NCI-H345 treated with DMSO at 0.1 percent for 48 hours (cell line): Measurements from ENCODE around the gene ITGB7.
A peak's percentile ranks its signal among the peaks of the same experiment; 100 is the strongest.

Experiments
- DNase-seq: peaks from one replicate; lab custom pipeline; 2025; ENCODE audit not compliant: unreplicated experiment; lab: John Stamatoyannopoulos, UW

The ITGB7 gene, protein sequence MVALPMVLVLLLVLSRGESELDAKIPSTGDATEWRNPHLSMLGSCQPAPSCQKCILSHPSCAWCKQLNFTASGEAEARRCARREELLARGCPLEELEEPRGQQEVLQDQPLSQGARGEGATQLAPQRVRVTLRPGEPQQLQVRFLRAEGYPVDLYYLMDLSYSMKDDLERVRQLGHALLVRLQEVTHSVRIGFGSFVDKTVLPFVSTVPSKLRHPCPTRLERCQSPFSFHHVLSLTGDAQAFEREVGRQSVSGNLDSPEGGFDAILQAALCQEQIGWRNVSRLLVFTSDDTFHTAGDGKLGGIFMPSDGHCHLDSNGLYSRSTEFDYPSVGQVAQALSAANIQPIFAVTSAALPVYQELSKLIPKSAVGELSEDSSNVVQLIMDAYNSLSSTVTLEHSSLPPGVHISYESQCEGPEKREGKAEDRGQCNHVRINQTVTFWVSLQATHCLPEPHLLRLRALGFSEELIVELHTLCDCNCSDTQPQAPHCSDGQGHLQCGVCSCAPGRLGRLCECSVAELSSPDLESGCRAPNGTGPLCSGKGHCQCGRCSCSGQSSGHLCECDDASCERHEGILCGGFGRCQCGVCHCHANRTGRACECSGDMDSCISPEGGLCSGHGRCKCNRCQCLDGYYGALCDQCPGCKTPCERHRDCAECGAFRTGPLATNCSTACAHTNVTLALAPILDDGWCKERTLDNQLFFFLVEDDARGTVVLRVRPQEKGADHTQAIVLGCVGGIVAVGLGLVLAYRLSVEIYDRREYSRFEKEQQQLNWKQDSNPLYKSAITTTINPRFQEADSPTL

DNA sequence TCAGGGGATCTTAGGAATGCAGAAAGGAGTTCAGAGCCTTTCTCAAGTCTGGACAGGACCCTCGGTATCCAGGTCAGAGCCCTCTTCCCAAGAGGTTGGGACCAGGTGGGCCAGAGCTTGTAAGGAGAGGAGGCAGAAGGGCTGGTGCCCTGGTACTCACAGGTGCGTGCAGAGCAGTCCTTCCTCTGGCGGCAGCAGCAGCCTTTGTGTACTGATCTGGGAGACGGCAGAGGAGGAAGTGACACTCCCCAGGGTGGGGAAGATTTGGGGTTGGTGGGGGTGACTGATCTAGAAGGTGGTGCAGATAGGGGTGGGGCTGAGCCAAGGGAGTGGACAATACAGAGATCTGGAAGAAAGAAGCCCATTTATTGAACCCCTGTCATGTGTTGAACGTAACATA is at the start of gene ITGB7:
ITGB7 (minus strand) TSS at position 210 of the 400 bp plus-strand sequence. CDS start 6,808 bp downstream, outside the sequence.
- no peak for DNase-seq

DNA sequence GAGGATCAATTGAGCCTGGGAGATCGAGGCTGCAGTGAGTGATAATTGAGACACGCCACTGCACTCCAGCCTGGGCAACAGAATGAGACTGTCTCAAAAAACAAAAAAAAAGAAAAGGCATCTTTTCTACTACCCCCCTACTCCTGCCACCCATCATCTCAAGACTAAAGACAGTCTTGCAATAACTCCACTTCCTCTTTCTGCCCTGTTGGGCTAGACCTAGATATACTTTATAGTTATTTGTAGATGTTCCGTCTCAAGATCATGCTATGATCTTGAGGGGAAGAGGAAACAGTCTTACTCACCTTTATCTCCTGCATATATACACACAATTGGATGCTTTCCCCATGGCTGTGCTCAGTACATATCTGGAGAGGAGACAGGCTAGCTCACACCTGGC is 48.9 kb upstream of the ITGB7 start:
- DNase-seq, result no peak

DNA sequence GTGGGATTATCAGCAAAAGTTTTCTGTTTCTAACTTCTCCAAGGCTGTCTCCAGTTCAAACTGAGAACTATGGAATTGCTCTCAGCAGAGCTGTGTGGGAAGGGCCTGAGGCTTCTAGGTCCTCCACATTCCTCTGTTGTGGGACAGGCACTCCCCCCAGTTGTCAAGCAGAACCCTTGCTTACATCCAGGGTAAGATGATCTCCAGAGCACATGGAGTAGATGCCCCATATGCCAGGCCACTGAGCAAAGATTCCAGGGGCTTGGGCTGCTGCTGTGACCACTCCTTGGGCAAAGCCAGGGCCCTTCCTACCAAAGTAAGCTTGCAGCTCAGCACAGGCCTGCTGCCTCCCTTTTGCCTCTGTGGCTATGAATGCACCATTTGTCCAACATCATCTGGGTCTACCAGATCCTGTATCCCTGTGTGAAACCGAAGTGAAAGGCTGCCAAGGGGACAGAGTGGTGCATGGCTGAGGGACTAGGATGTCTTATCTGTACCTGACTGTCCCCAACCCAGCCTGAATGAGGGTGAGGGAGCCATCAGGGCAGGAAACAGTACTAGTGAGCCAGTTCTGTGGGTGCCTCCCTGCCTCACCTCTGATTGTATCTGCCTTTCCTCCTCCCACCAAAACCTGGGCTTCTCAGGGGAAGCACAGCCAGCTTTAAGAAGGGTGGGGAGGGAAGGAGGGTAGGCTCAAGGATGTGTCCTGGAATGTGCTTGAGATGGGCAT is 47.9 kb upstream of the ITGB7 start:
- no peak for DNase-seq

DNA sequence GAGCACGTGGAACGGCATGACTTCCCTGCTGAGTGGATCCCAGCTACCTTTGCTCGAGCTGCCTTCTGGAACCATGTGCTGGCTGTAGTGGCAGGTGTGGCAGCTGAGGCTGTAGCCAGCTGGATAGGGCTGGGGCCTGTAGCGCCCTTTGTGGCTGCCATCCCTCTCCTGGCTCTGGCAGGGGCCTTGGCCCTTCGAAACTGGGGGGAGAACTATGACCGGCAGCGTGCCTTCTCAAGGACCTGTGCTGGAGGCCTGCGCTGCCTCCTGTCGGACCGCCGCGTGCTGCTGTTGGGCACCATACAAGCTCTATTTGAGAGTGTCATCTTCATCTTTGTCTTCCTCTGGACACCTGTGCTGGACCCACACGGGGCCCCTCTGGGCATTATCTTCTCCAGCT is 46.2 kb upstream of the ITGB7 start:
- DNase-seq, result no peak

DNA sequence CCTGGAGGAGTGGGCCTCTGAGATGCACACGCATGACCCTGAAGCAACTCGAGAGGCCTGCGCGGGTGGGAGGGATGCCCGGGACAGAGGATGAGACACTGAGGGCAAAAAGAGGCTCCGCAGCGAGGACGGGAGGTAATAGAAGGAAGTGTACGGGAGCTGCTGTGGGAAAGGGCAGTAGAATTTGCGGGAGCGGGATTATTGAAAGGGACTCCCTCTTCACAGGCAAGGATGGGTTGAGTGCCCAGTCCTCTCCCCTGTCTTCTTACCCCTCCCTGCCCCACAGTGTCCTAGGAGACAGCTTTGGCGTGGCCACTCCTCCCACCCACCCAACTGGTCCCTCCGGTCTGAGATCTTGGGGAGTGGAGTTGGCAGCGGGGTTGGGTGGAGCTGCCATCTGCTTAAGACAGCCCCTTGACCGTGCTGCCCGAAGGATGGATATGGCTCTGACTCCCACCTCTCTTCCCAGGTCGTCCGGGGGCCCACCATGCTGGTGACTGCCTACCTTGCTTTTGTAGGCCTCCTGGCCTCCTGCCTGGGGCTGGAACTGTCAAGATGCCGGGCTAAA is 45.4 kb upstream of the ITGB7 start:
- DNase-seq, result no peak

DNA sequence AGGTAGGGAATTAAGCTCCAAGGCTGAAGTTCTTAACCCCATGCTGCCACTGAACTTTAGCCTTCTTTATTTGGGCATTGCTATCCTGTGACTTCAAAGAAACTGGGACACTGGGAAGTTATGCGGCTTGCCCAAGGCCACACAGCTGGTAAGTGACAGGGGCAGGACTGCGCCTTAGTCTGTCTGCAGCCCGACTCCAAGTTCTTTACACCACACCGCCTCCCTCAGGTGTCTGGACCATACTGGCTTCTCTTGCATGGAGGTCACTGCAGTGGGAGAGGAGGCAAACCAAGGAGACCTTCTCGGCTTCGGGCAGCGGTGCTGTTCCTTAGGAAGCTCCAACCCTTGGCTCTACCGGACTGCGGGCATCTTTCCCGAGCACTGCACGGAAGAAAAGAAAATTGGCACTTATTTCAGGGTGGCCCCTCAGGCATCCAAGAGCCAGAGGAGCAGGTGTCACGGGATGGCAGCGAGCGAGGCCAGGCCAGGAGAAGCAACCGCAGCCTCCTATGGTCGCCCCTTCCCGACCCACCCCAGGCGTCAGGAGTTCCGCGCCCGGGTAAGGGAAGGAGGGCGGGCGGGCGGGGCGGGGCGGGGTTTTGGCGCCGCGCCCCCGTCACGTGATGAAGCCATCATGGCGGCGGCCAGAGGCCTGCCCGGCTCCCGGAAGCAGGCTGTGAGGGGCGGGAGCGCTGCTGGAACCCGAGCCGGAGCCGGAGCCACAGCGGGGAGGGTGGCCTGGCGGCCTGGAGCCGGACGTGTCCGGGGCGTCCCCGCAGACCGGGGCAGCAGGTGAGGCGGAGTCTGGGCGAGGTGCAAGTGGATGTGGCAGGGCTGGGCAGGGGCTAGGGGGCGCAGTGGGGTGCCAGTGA is 44.7 kb upstream of the ITGB7 start:
- peak; percentile 35 for DNase-seq

DNA sequence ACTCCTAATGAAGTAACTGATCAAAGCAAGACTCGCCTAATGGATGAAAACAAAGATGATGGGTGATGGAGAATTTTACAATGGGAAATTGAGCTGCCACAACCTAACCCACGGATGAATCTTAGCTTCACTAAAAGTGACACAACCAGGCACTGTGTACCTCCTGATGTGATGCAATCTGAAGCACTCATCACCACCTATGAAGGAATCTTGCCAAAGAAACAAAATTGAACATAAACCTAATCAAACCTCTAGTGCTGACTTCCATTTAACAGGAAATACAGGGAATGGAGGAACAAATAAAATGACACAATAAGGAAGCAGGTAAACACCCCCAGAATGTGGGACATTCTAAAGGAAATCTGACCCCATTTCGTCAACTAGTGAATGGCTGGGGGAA is 38.2 kb upstream of the ITGB7 start:
- DNase-seq, result no peak

DNA sequence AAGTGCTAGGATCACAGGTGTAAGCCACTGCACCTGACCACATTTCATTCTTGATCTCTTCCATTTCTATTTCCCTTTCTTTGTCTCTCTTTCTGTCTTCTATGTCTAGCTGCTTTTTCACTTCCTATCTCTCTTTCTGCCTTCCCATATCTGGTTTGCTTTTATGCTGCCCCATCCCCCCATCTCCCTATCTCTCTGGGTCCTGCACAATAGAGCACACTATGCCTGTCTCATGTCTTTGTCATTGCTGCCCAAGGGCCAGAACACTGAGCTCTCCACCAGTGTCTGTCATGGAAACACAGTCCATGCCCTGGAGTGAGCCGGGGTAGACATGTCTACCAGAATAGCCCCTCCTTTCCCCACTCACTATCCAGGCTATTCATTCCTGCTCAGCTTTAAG is 37.3 kb upstream of the ITGB7 start:
- DNase-seq, result no peak

DNA sequence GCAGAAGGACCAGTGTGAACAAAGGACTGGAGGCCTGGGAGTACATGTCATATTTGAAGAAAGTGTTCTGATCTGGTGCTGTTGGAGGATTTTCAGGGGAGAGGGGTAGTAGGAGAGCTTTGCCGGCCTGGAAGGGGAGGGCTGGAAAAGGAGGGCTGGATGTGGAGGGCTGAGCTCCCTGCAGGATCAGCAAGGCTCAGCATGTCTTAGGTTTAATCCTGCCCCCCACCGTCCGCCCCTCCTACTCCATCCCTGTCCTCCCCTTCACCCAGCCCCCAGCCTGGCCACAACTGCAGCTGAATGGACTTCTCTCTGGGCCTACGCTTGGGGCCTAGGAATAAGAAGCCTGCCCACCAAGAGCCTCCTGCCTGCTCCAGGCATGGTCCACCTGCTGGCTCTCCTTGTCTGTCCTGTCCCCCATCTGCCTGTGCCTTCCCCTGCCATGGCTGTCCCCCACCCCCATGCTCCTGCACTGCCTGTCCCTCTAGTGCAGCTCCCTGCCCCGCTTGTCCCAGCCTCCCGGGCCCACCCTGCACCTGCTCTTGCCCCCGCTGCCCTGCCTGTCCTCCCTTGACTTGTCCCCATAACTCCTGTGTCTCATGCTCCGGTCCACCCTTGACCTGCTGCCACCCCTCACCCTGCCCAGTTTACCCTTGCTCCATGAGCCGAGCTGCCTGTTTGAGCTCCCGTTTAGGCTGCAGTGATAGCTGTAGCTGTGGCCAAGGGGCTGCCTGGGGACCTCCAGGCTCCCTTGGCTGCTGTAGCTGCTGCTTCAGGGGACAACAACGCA is 34.8 kb upstream of the ITGB7 start:
- DNase-seq, result no peak

DNA sequence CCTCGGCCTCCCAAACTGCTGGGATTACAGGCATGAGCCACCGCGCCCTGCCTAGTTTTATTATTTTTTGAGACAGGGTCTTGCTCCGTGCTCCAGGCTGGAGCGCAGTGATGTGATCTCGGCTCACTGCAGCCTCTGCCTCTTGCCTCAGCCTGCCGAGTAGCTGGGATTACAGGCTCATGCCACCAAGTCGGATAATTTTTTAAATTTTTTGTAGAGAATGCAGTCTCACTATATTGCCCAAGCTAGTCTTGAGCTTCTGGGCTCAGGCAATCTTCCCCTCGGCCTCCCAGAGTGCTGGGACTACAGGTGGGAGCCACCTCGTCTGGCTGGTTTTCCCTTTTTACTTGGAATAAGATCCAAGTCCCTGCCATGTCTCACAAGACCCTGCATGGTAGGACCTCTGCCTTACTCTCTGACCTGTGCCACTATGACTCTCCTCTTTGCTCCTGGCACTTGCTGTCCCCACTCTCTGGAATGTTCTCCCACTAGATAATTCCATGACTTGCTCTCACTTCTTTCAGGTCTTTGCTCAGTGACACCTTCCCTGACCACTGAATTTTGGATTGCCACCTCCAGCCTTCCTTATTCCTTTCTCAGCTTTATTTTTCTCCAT is 32.7 kb upstream of the ITGB7 start:
- no peak for DNase-seq

DNA sequence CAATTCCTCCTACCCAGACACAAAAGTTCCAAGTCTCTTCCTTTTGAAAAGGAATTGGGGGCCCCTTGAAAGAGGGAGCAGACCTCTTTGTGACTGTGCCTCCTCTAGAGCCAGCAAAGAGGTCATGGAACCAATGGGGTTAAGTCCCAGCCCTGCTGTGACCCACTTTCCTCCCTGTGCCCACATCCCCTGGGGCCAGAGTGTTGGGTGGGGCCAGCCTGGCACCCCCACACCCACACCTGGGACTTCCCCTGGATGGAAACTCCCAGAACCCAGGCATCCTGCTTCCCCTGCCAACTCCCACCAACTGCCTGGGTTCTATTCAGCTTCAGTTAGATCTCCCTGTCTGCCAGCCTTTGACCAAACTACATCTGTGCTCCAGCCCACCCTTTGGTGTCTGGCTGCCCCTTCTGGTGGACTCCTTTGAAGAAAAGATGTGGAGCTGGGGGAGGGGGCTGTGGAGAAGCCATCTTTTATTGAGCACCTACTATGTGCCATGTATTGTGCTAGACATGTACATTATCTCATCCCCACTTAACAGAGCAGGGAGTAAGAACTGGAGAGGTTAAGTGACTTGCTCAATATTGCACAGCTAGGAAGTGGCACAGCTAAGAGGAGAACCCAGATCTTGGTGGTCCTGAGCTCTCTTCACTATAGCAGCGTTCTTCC is 29.5 kb upstream of the ITGB7 start:
- no peak for DNase-seq

DNA sequence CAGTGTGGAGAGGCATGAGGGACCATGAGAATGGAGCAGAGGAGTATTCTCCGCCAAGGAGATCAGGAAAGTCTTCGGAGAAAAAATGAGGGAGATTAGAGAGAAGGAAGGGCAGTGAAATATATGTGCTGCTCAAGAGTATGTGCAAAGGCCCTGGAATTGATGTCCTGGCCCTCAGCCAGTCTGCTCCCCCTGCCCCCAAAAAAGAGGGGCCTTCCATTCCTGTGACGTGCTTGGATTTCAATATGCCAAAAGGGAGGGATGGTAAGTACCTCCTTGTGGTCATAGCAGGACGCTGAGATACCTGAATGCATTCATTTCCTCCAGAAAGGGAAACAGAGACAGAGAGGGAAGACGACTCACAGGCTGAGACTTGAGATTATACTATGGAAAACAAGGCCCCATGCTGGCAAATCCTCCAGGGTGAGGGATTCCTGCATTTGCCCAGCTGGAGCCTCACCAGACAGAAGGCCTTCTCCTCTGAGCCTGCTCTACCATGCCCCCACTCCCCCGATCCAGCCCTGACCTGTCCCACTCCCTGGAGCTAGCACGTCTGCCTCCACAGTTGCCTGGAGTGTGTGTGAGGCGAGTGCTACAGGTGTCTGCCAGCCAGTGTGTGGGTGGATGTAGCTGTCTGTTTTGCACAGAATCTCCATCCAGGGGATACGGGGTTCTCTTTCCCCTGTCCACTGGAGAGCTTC is 28.8 kb upstream of the ITGB7 start:
- DNase-seq, result no peak

DNA sequence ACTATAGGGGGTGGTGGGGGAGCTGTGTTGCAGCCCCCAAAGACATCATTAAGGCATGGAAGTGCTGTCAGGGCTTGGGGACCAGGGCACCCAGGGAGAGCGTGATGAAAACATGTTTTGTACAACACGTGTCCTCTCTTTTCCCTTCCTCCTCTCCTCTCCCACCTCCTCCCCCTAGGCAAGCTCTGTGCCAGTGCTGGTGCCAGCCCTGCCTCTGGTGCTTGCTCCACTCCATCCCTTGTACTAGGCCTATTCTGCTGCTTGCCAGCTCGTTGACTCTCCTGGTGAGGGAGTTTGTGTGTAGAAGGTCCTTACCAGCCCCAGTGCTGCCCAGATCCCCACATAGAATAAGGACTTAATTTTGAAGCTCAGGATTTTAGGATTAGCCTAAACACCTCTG is 28.1 kb upstream of the ITGB7 start:
- DNase-seq, result no peak

DNA sequence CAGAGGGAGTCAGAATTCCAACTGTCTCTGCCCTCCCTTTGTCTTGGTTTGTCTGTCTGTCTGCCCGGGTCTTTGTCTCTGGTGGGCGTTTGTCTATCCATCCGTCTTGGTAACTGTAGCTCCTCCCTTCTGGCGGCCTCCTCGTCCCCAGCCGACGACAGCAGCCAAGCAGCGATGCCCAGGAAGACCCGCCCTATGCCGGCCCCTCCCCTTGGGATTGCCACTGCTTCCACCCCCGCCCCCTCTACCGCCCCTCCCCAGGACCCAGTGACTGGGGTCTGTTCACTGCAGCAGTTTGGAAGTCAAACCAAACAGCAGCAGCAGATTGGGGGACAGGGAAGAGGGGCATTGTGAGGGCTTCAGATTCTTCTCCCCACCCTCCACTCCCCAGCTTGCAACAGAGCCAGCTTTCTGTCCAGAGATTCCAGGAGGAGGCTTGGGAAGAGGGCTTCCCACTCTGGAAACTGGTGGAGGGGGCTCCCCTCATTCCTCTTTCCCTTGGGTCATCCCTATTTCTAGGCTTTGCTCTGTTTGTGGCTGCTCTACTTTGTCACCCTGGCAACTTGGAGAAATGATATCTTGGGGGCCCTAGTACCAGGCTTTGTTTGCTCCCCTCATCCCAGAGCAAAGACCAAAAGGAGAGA is 27.3 kb upstream of the ITGB7 start:
- DNase-seq, result no peak

DNA sequence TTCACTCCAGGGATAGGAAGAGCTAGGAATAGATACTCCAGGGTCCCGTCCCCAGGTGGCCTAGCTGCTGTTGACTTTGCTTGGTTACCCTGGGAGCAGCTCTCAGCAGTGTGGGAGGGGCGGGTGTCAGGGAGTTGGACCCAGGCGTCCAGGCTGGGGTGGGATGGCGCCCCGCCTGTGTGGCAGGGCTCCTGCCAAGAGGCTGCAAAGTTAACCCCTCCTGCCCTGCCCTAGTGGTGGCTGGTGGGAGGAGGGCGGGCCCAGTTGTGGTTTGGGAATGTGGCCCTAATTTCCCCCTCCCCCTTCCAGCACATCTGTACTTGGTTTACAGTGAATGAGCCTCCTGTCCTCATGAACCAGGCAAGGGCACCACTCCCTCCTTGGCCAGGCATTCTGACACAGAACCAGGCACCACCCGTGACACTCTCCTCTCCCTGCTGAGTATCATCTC is 26.6 kb upstream of the ITGB7 start:
- DNase-seq, result no peak

DNA sequence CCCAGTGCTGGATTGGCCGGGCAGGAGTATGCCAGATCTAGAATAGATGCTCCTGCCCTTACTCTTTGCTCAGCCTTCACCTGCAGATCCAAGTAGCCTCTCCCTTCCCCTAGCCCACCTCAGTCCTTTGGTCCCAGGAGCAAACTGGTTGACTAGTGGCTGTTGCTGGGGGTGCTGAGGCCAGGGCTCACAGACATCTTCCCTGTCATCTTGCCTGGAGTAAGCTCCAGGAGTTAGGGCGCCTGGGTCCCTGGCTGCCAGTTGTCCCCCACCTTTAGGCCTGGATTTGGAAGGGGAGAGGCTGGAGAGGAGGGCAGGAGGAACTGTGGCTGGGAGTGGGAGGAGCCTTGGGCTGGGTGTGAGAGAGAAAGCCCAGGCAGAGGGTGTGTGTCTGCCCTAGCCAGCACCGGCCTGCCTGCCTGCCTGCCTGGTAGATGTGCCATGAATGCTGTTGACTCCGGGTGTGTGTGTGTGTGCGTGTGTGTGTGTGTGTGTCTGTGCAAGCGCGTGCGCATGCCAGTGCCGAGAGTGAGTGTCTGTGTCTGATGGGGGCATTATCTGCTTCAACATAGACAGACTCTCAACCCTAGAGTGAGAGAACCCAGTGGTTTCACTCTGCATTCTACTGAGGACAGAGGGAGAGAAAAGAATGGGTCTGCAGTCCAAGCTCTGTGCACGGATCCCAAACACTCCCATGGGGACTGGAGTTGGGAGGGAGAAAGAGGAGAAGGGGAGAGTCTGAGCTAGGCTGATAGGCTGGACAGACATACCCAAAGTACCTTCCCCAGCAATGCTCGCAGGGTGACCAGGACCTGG is 25.8 kb upstream of the ITGB7 start:
- no peak for DNase-seq
